ENCODE measurements around the gene SLCO3A1.

SLCO3A1 gene

GRCh38 chr15:91895051-91895450 lies 41.5 kb downstream of the SLCO3A1 start:
- H3K9me3 ChIP-seq (ENCODE audit: control insufficient read depth in 1 of 2, low read length in 2 of 2), result peaks cover 0 to 4% of the 10 kb centered on the region in 2 donors
- no peaks in the 10 kb centered on the region for H3K27me3 ChIP-seq (ENCODE audit: low read depth, low read length)
- no peak overlapping the region for H3K27ac ChIP-seq (ENCODE audit: low read length)
- H3K4me1 ChIP-seq (ENCODE audit: control insufficient read depth in 1 of 2, insufficient read depth in 2 of 2, low read length in 2 of 2), result no peaks in the 10 kb centered on the region
- no peaks in the 10 kb centered on the region for H3K36me3 ChIP-seq (ENCODE audit: control insufficient read depth in 1 of 2, insufficient read depth in 2 of 2, low read length in 2 of 2)
- no peak overlapping the region for H3K4me3 ChIP-seq (ENCODE audit: low read depth in 1 of 2, low read length in 2 of 2)

GRCh38 chr15:91896341-91897055 lies 43.0 kb downstream of the SLCO3A1 start:
- Histone ChIP-seq H3K36me3 (ENCODE audit: control insufficient read depth in 1 of 2, insufficient read depth in 2 of 2, low read length in 2 of 2) (no peaks in the 10 kb centered on the region), H3K4me1 (ENCODE audit: control insufficient read depth in 1 of 2, insufficient read depth in 2 of 2, low read length in 2 of 2) (no peaks in the 10 kb centered on the region), H3K27me3 (ENCODE audit: low read depth, low read length) (no peaks in the 10 kb centered on the region), H3K4me3 (ENCODE audit: low read depth in 1 of 2, low read length in 2 of 2) (no peak overlapping the region), H3K9me3 (ENCODE audit: control insufficient read depth in 1 of 2, low read length in 2 of 2) (peaks cover 0 to 6% of the 10 kb centered on the region in 2 donors), H3K27ac (ENCODE audit: low read length) (no peak overlapping the region)

GRCh38 chr15:91897585-91898372 lies 44.3 kb downstream of the SLCO3A1 start:
- H3K9me3 ChIP-seq (ENCODE audit: control insufficient read depth in 1 of 2, low read length in 2 of 2), result peaks cover 0 to 10% of the 10 kb centered on the region in 2 donors
- no peaks in the 10 kb centered on the region for H3K27me3 ChIP-seq (ENCODE audit: low read depth, low read length)
- H3K36me3 ChIP-seq (ENCODE audit: control insufficient read depth in 1 of 2, insufficient read depth in 2 of 2, low read length in 2 of 2), result no peaks in the 10 kb centered on the region
- no peak overlapping the region for H3K4me3 ChIP-seq (ENCODE audit: low read depth in 1 of 2, low read length in 2 of 2)
- H3K4me1 ChIP-seq (ENCODE audit: control insufficient read depth in 1 of 2, insufficient read depth in 2 of 2, low read length in 2 of 2), result no peaks in the 10 kb centered on the region
- H3K27ac ChIP-seq (ENCODE audit: low read length), result no peak overlapping the region

GRCh38 chr15:91898843-91899242 lies 45.3 kb downstream of the SLCO3A1 start:
- no peak overlapping the region for H3K27ac ChIP-seq (ENCODE audit: low read length)
- no peaks in the 10 kb centered on the region for H3K36me3 ChIP-seq (ENCODE audit: control insufficient read depth in 1 of 2, insufficient read depth in 2 of 2, low read length in 2 of 2)
- H3K4me3 ChIP-seq (ENCODE audit: low read depth in 1 of 2, low read length in 2 of 2), result no peak overlapping the region
- H3K9me3 ChIP-seq (ENCODE audit: control insufficient read depth in 1 of 2, low read length in 2 of 2), result peaks cover 0 to 6% of the 10 kb centered on the region in 2 donors
- no peaks in the 10 kb centered on the region for H3K4me1 ChIP-seq (ENCODE audit: control insufficient read depth in 1 of 2, insufficient read depth in 2 of 2, low read length in 2 of 2)
- H3K27me3 ChIP-seq (ENCODE audit: low read depth, low read length), result no peaks in the 10 kb centered on the region

- H3K4me3 ChIP-seq (ENCODE audit: low read depth in 1 of 2, low read length in 2 of 2), result no peak overlapping the region
- H3K9me3 ChIP-seq (ENCODE audit: control insufficient read depth in 1 of 2, low read length in 2 of 2), result peaks cover 0 to 6% of the 10 kb centered on the region in 2 donors
- H3K36me3 ChIP-seq (ENCODE audit: control insufficient read depth in 1 of 2, insufficient read depth in 2 of 2, low read length in 2 of 2), result no peaks in the 10 kb centered on the region
- no peaks in the 10 kb centered on the region for H3K27me3 ChIP-seq (ENCODE audit: low read depth, low read length)
- H3K4me1 ChIP-seq (ENCODE audit: control insufficient read depth in 1 of 2, insufficient read depth in 2 of 2, low read length in 2 of 2), result no peaks in the 10 kb centered on the region
- H3K27ac ChIP-seq (ENCODE audit: low read length), result no peak overlapping the region
Observed at GRCh38 chr15:91904942-91905341, 51.4 kb downstream of the SLCO3A1 start.

GRCh38 chr15:91908391-91908790 lies 54.9 kb downstream of the SLCO3A1 start:
- Histone ChIP-seq H3K36me3 (ENCODE audit: control insufficient read depth in 1 of 2, insufficient read depth in 2 of 2, low read length in 2 of 2) (no peaks in the 10 kb centered on the region), H3K4me1 (ENCODE audit: control insufficient read depth in 1 of 2, insufficient read depth in 2 of 2, low read length in 2 of 2) (no peaks in the 10 kb centered on the region), H3K9me3 (ENCODE audit: control insufficient read depth in 1 of 2, low read length in 2 of 2) (no peaks in the 10 kb centered on the region), H3K4me3 (ENCODE audit: low read depth in 1 of 2, low read length in 2 of 2) (no peak overlapping the region), H3K27ac (ENCODE audit: low read length) (no peak overlapping the region), H3K27me3 (ENCODE audit: low read depth, low read length) (no peaks in the 10 kb centered on the region)

- Histone ChIP-seq H3K27me3 (ENCODE audit: low read depth, low read length) (no peaks in the 10 kb centered on the region), H3K4me3 (ENCODE audit: low read depth in 1 of 2, low read length in 2 of 2) (no peak overlapping the region), H3K27ac (ENCODE audit: low read length) (no peak overlapping the region), H3K9me3 (ENCODE audit: control insufficient read depth in 1 of 2, low read length in 2 of 2) (no peaks in the 10 kb centered on the region), H3K36me3 (ENCODE audit: control insufficient read depth in 1 of 2, insufficient read depth in 2 of 2, low read length in 2 of 2) (no peaks in the 10 kb centered on the region), H3K4me1 (ENCODE audit: control insufficient read depth in 1 of 2, insufficient read depth in 2 of 2, low read length in 2 of 2) (no peaks in the 10 kb centered on the region)
Observed at GRCh38 chr15:91909111-91909510, 55.6 kb downstream of the SLCO3A1 start.

- Histone ChIP-seq H3K4me3 (ENCODE audit: low read depth in 1 of 2, low read length in 2 of 2) (no peak overlapping the region), H3K27ac (ENCODE audit: low read length) (no peak overlapping the region), H3K27me3 (ENCODE audit: low read depth, low read length) (no peaks in the 10 kb centered on the region), H3K9me3 (ENCODE audit: control insufficient read depth in 1 of 2, low read length in 2 of 2) (no peaks in the 10 kb centered on the region), H3K4me1 (ENCODE audit: control insufficient read depth in 1 of 2, insufficient read depth in 2 of 2, low read length in 2 of 2) (no peaks in the 10 kb centered on the region), H3K36me3 (ENCODE audit: control insufficient read depth in 1 of 2, insufficient read depth in 2 of 2, low read length in 2 of 2) (no peaks in the 10 kb centered on the region)
Observed at GRCh38 chr15:91909574-91909973, 56.1 kb downstream of the SLCO3A1 start.

GRCh38 chr15:91911844-91912243 lies 58.3 kb downstream of the SLCO3A1 start:
- H3K36me3 ChIP-seq (ENCODE audit: control insufficient read depth in 1 of 2, insufficient read depth in 2 of 2, low read length in 2 of 2), result no peaks in the 10 kb centered on the region
- no peaks in the 10 kb centered on the region for H3K9me3 ChIP-seq (ENCODE audit: control insufficient read depth in 1 of 2, low read length in 2 of 2)
- no peaks in the 10 kb centered on the region for H3K27me3 ChIP-seq (ENCODE audit: low read depth, low read length)
- no peaks in the 10 kb centered on the region for H3K4me1 ChIP-seq (ENCODE audit: control insufficient read depth in 1 of 2, insufficient read depth in 2 of 2, low read length in 2 of 2)
- H3K4me3 ChIP-seq (ENCODE audit: low read depth in 1 of 2, low read length in 2 of 2), result no peak overlapping the region
- H3K27ac ChIP-seq (ENCODE audit: low read length), result no peak overlapping the region

- no peak overlapping the region for H3K4me3 ChIP-seq (ENCODE audit: low read depth in 1 of 2, low read length in 2 of 2)
- no peaks in the 10 kb centered on the region for H3K4me1 ChIP-seq (ENCODE audit: control insufficient read depth in 1 of 2, insufficient read depth in 2 of 2, low read length in 2 of 2)
- no peak overlapping the region for H3K27ac ChIP-seq (ENCODE audit: low read length)
- no peaks in the 10 kb centered on the region for H3K27me3 ChIP-seq (ENCODE audit: low read depth, low read length)
- no peaks in the 10 kb centered on the region for H3K9me3 ChIP-seq (ENCODE audit: control insufficient read depth in 1 of 2, low read length in 2 of 2)
- no peaks in the 10 kb centered on the region for H3K36me3 ChIP-seq (ENCODE audit: control insufficient read depth in 1 of 2, insufficient read depth in 2 of 2, low read length in 2 of 2)
Observed at GRCh38 chr15:91912336-91912735, 58.8 kb downstream of the SLCO3A1 start.

- Histone ChIP-seq H3K4me1 (ENCODE audit: control insufficient read depth in 1 of 2, insufficient read depth in 2 of 2, low read length in 2 of 2) (no peaks in the 10 kb centered on the region), H3K4me3 (ENCODE audit: low read depth in 1 of 2, low read length in 2 of 2) (no peak overlapping the region), H3K27me3 (ENCODE audit: low read depth, low read length) (no peaks in the 10 kb centered on the region), H3K27ac (ENCODE audit: low read length) (no peak overlapping the region), H3K36me3 (ENCODE audit: control insufficient read depth in 1 of 2, insufficient read depth in 2 of 2, low read length in 2 of 2) (no peaks in the 10 kb centered on the region), H3K9me3 (ENCODE audit: control insufficient read depth in 1 of 2, low read length in 2 of 2) (no peaks in the 10 kb centered on the region)
Observed at GRCh38 chr15:91913560-91913959, 60.1 kb downstream of the SLCO3A1 start.

Measured in muscle layer of duodenum (tissue), 2 donors.